Activated naive CD8-positive, alpha-beta T cell treated with anti-CD3 and anti-CD28 coated beads, Interleukin-2, amount 10 ng/mL, durations not matched to agents 7 days and 5 days (primary cell): Measurements from ENCODE around the gene HCRT. TPM values are rescaled to one million over a fixed set of nuclear protein-coding genes. Genes with fewer than 3 reads are reported as not detected.
"Not testable (repeated sequence)": the region's sequence is repeated elsewhere in the genome, so short reads cannot be mapped to it uniquely, and the experiment has no call there.

Experiments
- ATAC-seq: fragments of 150-1000 bp; cut with Tn5 transposase; one replicate; pipeline ENCODE4 v1.10.0; 2021; ENCODE audit warnings: low read depth, moderate library complexity
- POLR2A ChIA-PET: fragments of 350-600 bp; sonication (Branson Sonifier 250); formaldehyde crosslinking; loops from one replicate; lab custom pipeline; 2021; ENCODE audit warnings: antibody characterized with exemption; lab: Charles Lee
- DNase-seq: peaks from one replicate; pipeline ENCODE4 v3.0.0; 2021
- H3K27ac Mint-ChIP-seq: one replicate; pipeline ENCODE4 v1.8.0; 2022; ENCODE audit warnings: mild to moderate bottlenecking, mixed read lengths
- H3K27me3 Mint-ChIP-seq: one replicate; pipeline ENCODE4 v1.8.0; 2022; ENCODE audit warnings: mild to moderate bottlenecking, moderate library complexity, mixed read lengths
- H3K36me3 Mint-ChIP-seq: one replicate; pipeline ENCODE4 v1.8.0; 2021; ENCODE audit warnings: mild to moderate bottlenecking, mixed read lengths
- H3K4me1 Mint-ChIP-seq: one replicate; pipeline ENCODE4 v1.8.0; 2021; ENCODE audit warnings: mixed read lengths
- H3K4me3 Mint-ChIP-seq: one replicate; pipeline ENCODE4 v1.8.0; 2022; ENCODE audit warnings: mild to moderate bottlenecking, moderate library complexity, mixed read lengths
- H3K9me3 Mint-ChIP-seq: one replicate; pipeline ENCODE4 v1.8.0; 2021; ENCODE audit warnings: mixed read lengths
- total RNA-seq, 2 experiments: library from RNA; stranded (reverse); gene quantifications; one replicate each; pipeline ENCODE4 v1.2.3, GENCODE V29; 2021

HCRT gene
- total RNA-seq, 2 experiments from 2014 or later: not detected

GRCh38 chr17:42206153-42206612, 20.9 kb upstream of the HCRT start:
- POLR2A ChIA-PET, DNase-seq, H3K9me3 Mint-ChIP-seq, H3K4me1 Mint-ChIP-seq, ATAC-seq, H3K4me3 Mint-ChIP-seq, H3K27me3 Mint-ChIP-seq, H3K27ac Mint-ChIP-seq: not testable (repeated sequence)
- H3K36me3 Mint-ChIP-seq: peaks cover 32% of the 10 kb centered on the region

GRCh38 chr17:42203354-42203753, 18.1 kb upstream of the HCRT start:
- peaks cover 26% of the 10 kb centered on the region for H3K36me3 Mint-ChIP-seq
- H3K4me3 Mint-ChIP-seq: no peak overlapping the region
- no peaks in the 10 kb centered on the region for H3K27me3 Mint-ChIP-seq
- H3K9me3 Mint-ChIP-seq: no peaks in the 10 kb centered on the region
- POLR2A ChIA-PET: no interaction called here
- ATAC-seq: no peak
- H3K4me1 Mint-ChIP-seq: no peaks in the 10 kb centered on the region
- no peak for DNase-seq
- no peak overlapping the region for H3K27ac Mint-ChIP-seq

GRCh38 chr17:42202696-42203095, 17.4 kb upstream of the HCRT start:
- no peak for DNase-seq
- Mint-ChIP-seq H3K4me1 (no peaks in the 10 kb centered on the region), H3K27me3 (no peaks in the 10 kb centered on the region), H3K4me3 (no peak overlapping the region), H3K27ac (no peak overlapping the region), H3K36me3 (peaks cover 26% of the 10 kb centered on the region), H3K9me3 (no peaks in the 10 kb centered on the region)
- POLR2A ChIA-PET: no interaction called here
- no peak for ATAC-seq

- Mint-ChIP-seq H3K36me3 (peaks cover 22% of the 10 kb centered on the region), H3K27ac (no peak overlapping the region), H3K9me3 (no peaks in the 10 kb centered on the region), H3K27me3 (no peaks in the 10 kb centered on the region), H3K4me1 (no peaks in the 10 kb centered on the region), H3K4me3 (no peak overlapping the region)
- ATAC-seq: no peak
- POLR2A ChIA-PET: no interaction called here
- no peak for DNase-seq
Measured at GRCh38 chr17:42202159-42202558, 16.9 kb upstream of the HCRT start.

- H3K4me3 Mint-ChIP-seq: no peak overlapping the region
- H3K4me1 Mint-ChIP-seq: no peaks in the 10 kb centered on the region
- H3K36me3 Mint-ChIP-seq: peaks cover 19% of the 10 kb centered on the region
- DNase-seq (no peak), ATAC-seq (no peak)
- H3K27me3 Mint-ChIP-seq: no peaks in the 10 kb centered on the region
- H3K27ac Mint-ChIP-seq: peak overlapping the region; percentile 13
- POLR2A ChIA-PET: interaction anchor here (0.5 kb wide), 1 partner anchor 10 kb away, joined by 3 read pairs; no protein-coding TSS in a partner anchor
- no peaks in the 10 kb centered on the region for H3K9me3 Mint-ChIP-seq
Measured at GRCh38 chr17:42201458-42201772, 16.2 kb upstream of the HCRT start.

DNA sequence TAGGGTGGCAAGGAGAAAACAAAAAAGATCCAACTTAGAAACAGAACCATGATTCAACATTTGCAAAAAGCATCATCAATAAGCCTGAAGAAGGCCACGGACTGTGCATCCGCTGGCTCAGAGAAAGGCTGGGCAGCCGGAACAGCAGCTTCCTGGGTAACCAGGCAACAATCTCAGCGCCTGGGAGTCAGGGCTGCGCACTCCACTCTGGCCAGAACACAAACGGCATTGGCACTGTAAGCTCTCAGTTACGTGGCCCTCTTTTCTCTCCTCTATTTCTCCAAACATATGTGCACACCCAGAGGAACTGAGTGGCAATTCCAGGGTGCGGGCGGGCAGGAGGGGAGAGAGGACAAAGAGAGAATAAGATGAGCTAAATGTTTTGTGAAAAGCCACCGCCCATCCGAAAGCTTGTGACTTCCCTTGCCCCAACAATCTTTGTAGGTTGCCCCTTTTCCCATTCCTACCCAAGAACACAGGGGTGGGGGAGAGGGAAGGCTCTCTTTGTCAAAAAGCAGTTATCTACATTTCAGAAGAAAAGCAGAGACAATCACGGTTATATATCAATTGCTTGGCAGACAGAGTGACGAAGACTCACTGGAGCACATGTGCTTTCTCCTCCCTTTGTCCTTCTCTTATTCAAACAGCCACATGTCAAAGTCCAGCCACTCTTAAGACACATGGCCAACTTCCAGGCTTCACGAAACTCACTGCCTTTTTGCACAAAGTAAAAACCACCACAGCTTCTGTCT, 15.6 kb upstream of the HCRT start:
- no peak for DNase-seq
- H3K27me3 Mint-ChIP-seq: no peaks in the 10 kb centered on the region
- H3K27ac Mint-ChIP-seq: no peak overlapping the region
- peaks cover 16% of the 10 kb centered on the region for H3K36me3 Mint-ChIP-seq
- no peaks in the 10 kb centered on the region for H3K9me3 Mint-ChIP-seq
- H3K4me1 Mint-ChIP-seq: no peaks in the 10 kb centered on the region
- no peak for ATAC-seq
- POLR2A ChIA-PET: interaction anchor here (0.5 kb wide), 1 partner anchor 9 kb away, joined by 3 read pairs; no protein-coding TSS in a partner anchor
- H3K4me3 Mint-ChIP-seq: no peak overlapping the region

- H3K4me3 Mint-ChIP-seq: no peak overlapping the region
- no peaks in the 10 kb centered on the region for H3K4me1 Mint-ChIP-seq
- POLR2A ChIA-PET: no interaction called here
- DNase-seq: no peak
- H3K36me3 Mint-ChIP-seq: peaks cover 14% of the 10 kb centered on the region
- no peaks in the 10 kb centered on the region for H3K9me3 Mint-ChIP-seq
- no peak for ATAC-seq
- no peak overlapping the region for H3K27ac Mint-ChIP-seq
- no peaks in the 10 kb centered on the region for H3K27me3 Mint-ChIP-seq
Measured at GRCh38 chr17:42199416-42200011, 14.3 kb upstream of the HCRT start.

DNA sequence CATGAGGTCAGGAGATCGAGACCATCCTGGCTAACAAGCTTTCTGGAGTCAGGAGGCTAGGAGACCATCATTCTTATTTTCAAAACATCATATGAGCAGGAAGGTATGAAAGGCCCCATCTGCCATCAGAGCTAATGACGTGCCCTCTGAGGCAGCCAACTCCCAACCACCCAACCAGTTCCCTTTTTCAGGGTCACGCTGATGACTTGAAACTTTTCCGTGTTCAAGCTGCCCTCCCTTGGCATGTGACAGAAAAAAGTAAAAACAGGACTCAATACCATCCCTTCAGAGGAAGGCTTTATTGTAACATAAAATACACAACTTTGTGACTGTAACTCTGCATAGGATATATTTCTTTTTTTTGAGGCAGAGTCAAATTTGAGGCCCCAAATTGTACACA, 13.6 kb upstream of the HCRT start:
- no peak for ATAC-seq
- no peaks in the 10 kb centered on the region for H3K9me3 Mint-ChIP-seq
- H3K27ac Mint-ChIP-seq: no peak overlapping the region
- peaks cover 3% of the 10 kb centered on the region for H3K4me1 Mint-ChIP-seq
- POLR2A ChIA-PET: no interaction called here
- no peaks in the 10 kb centered on the region for H3K27me3 Mint-ChIP-seq
- DNase-seq: no peak
- peaks cover 11% of the 10 kb centered on the region for H3K36me3 Mint-ChIP-seq
- no peak overlapping the region for H3K4me3 Mint-ChIP-seq

DNA sequence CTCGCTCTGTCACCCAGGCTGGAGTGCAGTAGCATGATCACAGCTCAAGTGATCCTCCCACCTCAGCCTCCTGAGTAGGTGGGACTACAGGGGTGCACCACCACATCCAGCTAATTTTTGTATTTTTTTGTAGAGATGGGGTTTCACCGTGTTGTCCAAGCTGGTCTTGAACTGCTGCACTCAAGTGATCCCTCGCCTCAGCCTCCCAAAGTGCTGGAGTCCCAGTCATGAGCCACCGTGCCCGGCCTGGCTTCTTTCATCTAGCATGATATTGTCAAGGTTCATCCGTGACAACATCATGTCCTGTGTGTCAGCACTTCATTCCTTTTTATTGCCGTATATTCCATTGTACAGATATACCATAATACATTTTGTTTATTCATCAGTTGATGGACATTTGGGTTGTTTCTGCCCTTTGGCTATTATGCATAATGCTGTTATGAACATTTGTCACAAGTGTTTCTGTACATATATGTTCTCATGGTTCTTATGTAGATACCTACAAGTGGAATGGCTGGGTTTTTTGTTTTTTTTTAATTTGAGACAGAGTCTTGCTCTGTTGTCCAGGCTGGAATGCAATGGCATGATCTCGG, 12.4 kb upstream of the HCRT start:
- Mint-ChIP-seq H3K4me1 (peaks cover 6% of the 10 kb centered on the region), H3K4me3 (no peak overlapping the region), H3K9me3 (no peaks in the 10 kb centered on the region), H3K27ac (no peak overlapping the region), H3K36me3 (peaks cover 10% of the 10 kb centered on the region), H3K27me3 (no peaks in the 10 kb centered on the region)
- POLR2A ChIA-PET: no interaction called here
- DNase-seq (no peak), ATAC-seq (no peak)

GRCh38 chr17:42193969-42194899, 9.0 kb upstream of the HCRT start, which contains the start of gene GHDC:
TSS of gene GHDC (minus strand) at chr17:42194494. CDS start at chr17:42193581, 913 bp downstream.
- Mint-ChIP-seq H3K4me3 (peak within 1 kb of the TSS; percentile 93), H3K4me1 (peaks cover 6% of the 10 kb centered on the region), H3K36me3 (peaks cover 2% of the 10 kb centered on the region), H3K27me3 (no peaks in the 10 kb centered on the region), H3K9me3 (no peaks in the 10 kb centered on the region), H3K27ac (peak within 1 kb of the TSS; percentile 91)
- POLR2A ChIA-PET: interaction anchor here (0.6 to 2.3 kb wide), 9 partner anchors 11 to 199 kb away, joined by 3 to 27 read pairs (median 5); partner anchors contain the start of genes DHX58, DNAJC7, HCRT and KCNH4
- ATAC-seq (peak; percentile 92), DNase-seq (peak; percentile 80)

DNA sequence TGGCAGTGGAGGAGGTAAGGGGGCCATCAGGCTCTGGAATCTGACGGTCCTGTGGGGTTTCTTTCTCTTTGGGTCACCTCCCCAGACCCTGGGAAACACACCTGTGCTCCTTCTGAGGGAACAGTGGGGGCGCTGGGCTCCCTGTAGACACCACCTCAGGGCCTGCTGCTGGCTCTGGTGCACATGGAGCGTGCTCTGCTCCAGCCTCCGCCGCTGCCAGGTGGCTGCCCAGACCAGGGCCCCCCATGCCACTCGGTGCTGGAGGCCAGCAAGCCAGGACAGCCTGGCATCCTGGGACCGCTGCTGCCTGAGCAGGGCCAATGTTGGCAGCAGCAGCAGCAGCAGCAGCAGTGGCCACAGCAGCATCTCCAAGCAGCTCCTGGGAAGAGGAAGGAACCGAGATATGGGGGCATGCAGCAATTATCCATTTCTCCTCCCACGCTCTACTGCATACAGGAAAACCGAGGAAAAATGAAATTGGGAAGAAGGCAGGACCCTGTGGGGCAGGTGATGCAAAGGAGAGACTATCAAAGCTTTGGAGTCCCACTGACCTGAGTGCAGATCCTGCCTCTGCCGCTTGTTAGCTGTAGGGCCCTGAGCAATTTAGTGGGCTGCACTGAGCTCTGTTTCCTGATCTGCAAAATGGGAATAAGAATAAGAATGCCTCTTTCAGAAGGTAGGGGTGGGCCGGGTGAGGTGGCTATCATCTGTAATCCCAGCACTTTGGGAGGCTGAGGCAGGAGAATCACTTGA, 8.1 kb upstream of the HCRT start:
- DNase-seq (no peak), ATAC-seq (no peak)
- H3K9me3 Mint-ChIP-seq: no peaks in the 10 kb centered on the region
- H3K36me3 Mint-ChIP-seq: no peaks in the 10 kb centered on the region
- POLR2A ChIA-PET: interaction anchor here (0.7 to 2.3 kb wide), 6 partner anchors 11 to 199 kb away, joined by 3 to 27 read pairs (median 6); partner anchors contain the start of genes DHX58, DNAJC7, HCRT and KCNH4
- peak overlapping the region; percentile 93 for H3K4me3 Mint-ChIP-seq
- peaks cover 9% of the 10 kb centered on the region for H3K4me1 Mint-ChIP-seq
- H3K27ac Mint-ChIP-seq: peak overlapping the region; percentile 91
- no peaks in the 10 kb centered on the region for H3K27me3 Mint-ChIP-seq
